ENCODE measurements around the gene RBM19. TPM values are rescaled to one million over a fixed set of nuclear protein-coding genes. Genes with fewer than 3 reads are reported as not detected.
"Not testable (repeated sequence)": the region's sequence is repeated elsewhere in the genome, so short reads cannot be mapped to it uniquely, and the experiment has no call there.

RBM19 gene
- total and polyA plus RNA-seq, 12 donors = 13.3 to 26.6 (median 16.2) TPM

DNA sequence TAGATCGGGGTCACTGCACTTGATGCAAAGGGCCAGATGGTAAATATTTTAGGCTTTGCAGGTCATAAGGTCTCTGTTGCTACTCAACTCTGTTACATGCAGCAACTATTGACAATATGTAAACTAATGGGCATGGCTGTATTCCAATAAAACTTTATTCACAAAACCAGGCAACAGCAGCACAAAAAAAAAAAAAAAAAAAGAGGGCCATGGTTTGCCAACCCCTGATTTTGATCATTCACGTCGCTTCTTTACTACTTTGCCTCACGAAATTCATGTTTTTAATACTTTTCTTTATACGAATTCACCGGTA, 152.9 kb downstream of the RBM19 start:
- peaks cover 0 to 12% (median 0%) of the 10 kb centered on the region in 11 donors for H3K9me3 ChIP-seq
- ATAC-seq (no peak), DNase-seq (no peak)
- no peaks in the 10 kb centered on the region for H3K4me1 ChIP-seq
- H3K27ac ChIP-seq = no peak overlapping the region
- TF ChIP-seq, protein P1, sequence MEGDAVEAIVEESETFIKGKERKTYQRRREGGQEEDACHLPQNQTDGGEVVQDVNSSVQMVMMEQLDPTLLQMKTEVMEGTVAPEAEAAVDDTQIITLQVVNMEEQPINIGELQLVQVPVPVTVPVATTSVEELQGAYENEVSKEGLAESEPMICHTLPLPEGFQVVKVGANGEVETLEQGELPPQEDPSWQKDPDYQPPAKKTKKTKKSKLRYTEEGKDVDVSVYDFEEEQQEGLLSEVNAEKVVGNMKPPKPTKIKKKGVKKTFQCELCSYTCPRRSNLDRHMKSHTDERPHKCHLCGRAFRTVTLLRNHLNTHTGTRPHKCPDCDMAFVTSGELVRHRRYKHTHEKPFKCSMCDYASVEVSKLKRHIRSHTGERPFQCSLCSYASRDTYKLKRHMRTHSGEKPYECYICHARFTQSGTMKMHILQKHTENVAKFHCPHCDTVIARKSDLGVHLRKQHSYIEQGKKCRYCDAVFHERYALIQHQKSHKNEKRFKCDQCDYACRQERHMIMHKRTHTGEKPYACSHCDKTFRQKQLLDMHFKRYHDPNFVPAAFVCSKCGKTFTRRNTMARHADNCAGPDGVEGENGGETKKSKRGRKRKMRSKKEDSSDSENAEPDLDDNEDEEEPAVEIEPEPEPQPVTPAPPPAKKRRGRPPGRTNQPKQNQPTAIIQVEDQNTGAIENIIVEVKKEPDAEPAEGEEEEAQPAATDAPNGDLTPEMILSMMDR (IDR thresholded peaks at IDR 0.05) = no peak
- H3K36me3 ChIP-seq = peaks cover 0 to 17% (median 0%) of the 10 kb centered on the region in 9 donors
- no peak overlapping the region for H3K4me3 ChIP-seq
- 86 to 90% methylated on average over 6 of the region's 6 CpGs for WGBS, 2 donors
- intact Hi-C loops (cut with DNase I) = no loop called here
- H3K27me3 ChIP-seq = no peaks in the 10 kb centered on the region

- intact Hi-C loops (cut with DNase I) = no loop called here
- TF ChIP-seq, protein P1 (IDR thresholded peaks at IDR 0.05) = no peak
- no peak for DNase-seq
- peaks cover 0 to 12% (median 0%) of the 10 kb centered on the region in 11 donors for H3K9me3 ChIP-seq
- H3K4me1 ChIP-seq = no peaks in the 10 kb centered on the region
- H3K36me3 ChIP-seq = peaks cover 0 to 15% (median 0%) of the 10 kb centered on the region in 9 donors
- H3K27me3 ChIP-seq = no peaks in the 10 kb centered on the region
- H3K27ac ChIP-seq = no peak overlapping the region
- no peak for ATAC-seq
- WGBS, 2 donors = 81 to 85% methylated on average over 16 of the region's 16 CpGs
- H3K4me3 ChIP-seq = no peak overlapping the region
Measured at GRCh38 chr12:113812411-113813228, 153.5 kb downstream of the RBM19 start.

DNA sequence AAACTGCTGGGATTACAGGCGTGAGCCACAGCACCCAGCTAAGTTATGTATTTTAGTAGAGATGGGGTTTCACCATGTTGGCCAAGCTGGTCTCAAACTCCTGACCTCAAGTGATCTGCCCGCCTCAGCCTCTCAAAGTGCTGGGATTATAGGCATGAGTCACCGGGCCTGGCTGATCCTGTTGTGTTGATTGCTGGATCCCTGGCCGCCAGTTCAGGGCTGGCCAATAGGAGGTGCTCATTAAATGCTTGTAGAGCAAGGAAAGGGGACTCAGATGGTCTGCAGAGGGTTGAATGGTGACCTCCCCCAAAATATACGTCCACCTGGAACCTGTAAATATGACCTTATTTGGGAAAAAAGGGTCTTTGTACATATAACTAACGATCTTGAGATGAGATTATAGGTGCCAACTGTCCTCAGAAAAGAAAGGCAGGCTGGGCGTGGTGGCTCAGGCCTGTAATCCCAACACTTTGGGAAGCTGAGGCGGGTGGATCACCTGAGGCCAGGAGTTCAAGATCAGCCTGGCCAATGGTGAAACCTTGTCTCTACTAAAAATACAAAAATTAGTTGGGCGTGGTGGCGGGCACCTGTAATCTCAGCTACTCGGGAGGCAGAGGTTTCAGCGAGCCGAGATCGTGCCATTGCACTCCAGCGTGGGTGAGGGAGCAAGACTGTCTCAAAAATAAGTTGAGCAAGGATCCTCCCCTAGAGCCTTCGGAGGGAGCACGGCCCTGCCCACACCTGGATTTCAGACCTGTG, 156.5 kb downstream of the RBM19 start:
- WGBS, 2 donors = 92 to 97% methylated on average over 17 of the region's 17 CpGs
- H3K36me3 ChIP-seq; H3K4me3 ChIP-seq; ATAC-seq; H3K4me1 ChIP-seq; H3K27ac ChIP-seq; H3K27me3 ChIP-seq; intact Hi-C loops (cut with DNase I); DNase-seq: not testable (repeated sequence)
- peaks cover 0 to 26% (median 8%) of the 10 kb centered on the region in 11 donors for H3K9me3 ChIP-seq

DNA sequence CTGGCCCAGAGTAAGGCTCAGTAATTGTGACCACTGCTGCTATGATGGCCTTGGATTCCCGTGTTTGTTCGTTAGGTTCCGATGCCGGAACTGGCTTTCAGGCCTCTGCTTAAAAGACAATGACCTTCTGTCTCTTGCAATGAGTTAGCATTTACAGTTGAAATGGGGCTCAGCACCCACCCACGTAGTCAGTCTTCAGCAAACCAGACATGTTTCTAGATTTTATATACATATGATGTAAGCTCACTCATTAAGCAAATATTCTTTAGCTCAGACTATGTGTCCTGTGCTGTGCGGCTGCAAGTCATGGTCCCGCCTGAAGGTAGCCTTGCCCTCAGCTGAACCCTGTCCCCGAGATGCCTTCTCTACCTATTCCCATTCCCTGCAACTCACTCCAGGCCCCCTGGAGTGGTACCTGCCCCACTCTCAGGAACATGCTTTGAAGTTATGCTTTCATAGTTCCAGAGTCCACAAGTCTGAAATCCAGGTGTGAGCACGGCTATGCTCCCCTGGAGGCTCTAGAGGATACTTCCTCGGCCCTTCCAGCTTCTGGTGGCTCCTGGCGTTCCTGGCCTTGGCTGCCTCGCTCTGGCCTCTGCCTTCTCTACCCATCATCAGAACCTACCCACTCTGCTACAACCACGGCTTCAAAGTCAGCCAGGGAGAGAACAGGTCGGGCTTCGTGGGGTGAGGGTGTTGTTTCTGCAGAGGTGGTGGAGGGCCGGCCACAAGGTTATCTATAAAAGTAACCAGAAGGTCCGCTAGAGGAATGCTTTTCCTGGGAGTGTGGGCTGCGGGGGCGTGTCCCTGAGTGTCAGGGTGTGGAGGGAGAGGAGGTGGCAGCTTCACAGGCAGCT, 157.8 kb downstream of the RBM19 start:
- peaks cover 0 to 5% (median 0%) of the 10 kb centered on the region in 9 donors for H3K36me3 ChIP-seq
- intact Hi-C loops (cut with DNase I) = no loop called here
- no peak overlapping the region for H3K27ac ChIP-seq
- TF ChIP-seq, protein P1 (IDR thresholded peaks at IDR 0.05) = no peak
- 73 to 77% methylated on average over 19 of the region's 19 CpGs for WGBS, 2 donors
- H3K27me3 ChIP-seq = no peaks in the 10 kb centered on the region
- H3K9me3 ChIP-seq = peaks cover 0 to 26% (median 8%) of the 10 kb centered on the region in 11 donors
- DNase-seq (no peak), ATAC-seq (no peak)
- H3K4me1 ChIP-seq = no peaks in the 10 kb centered on the region
- H3K4me3 ChIP-seq = no peak overlapping the region

All from heart right ventricle (tissue), 16 donors.